GM18508 (cell line): Measurements from ENCODE around the gene BUD13.
A peak's percentile ranks its signal among the peaks of the same experiment; 100 is the strongest.
"Not testable (repeated sequence)": the region's sequence is repeated elsewhere in the genome, so short reads cannot be mapped to it uniquely, and the experiment has no call there.

ENCODE experiments used
- ATAC-seq: cut with Tn5 transposase; IDR thresholded peaks from one replicate; pipeline ENCODE4 v1.9.1; 2021; ENCODE audit warnings: moderate number of reproducible peaks; ENCODE audit not compliant: insufficient read depth, unreplicated experiment

The BUD13 gene

DNA sequence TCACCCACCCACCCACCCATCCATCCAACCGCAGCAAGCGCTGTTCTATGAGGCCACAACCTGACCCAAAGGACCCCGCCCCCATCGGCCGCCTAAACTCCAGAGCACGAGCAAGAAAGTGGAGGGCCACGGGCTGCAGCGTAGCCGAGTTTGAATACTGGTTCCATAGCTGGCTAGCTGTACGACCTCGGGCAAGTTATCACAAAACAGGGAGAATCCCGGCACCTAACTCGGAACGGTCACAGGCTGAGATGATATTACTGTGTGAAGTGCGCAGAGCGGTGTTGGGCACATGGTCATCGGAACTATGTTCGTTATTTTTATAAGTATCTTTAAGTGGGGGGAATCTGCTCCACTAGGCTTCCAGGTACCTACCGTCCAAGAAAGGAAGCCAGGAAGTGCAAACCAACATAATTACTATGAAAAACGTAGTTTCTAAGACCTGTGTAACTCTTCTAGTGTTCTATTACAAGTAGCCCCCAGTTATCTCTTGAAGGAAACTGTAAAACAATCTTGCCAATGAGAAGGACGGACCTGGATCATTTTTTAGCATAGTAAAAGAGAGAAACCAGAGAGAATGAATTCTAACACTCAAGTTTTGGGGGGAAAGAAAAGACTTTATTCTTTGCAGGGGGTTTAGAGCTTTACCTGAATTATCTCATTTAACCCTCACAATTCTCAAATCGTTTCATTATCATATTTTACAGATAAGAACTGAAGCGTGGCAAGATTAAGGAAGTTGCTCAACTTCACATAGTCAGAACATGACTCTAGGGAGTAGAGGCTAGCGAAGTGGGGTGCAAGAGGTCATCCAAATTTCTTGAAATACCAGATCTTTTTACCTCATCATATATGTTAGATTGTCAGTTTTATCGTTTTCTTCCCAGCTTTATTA lies 663 bp upstream of the BUD13 start:
- peak; percentile 27 for ATAC-seq

DNA sequence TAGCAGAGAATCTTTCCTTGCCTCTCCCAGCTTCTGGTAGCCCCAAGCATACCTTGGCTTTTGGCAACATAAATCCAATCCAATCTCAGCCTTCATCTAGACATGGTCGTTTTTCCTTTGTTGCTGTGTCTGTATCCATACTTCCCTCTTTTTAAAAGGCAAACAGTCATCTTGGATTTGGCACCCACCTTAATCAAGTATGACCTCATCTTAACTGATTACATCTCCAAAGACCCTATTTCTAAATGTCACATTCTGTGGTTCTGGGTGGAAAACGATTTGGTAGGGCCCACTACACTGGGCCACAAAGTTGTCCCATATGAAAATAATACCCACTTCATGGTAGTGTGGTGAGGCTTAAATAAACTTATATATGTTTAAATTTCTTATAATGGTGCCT lies 852 bp downstream of the BUD13 start:
- no peak for ATAC-seq

DNA sequence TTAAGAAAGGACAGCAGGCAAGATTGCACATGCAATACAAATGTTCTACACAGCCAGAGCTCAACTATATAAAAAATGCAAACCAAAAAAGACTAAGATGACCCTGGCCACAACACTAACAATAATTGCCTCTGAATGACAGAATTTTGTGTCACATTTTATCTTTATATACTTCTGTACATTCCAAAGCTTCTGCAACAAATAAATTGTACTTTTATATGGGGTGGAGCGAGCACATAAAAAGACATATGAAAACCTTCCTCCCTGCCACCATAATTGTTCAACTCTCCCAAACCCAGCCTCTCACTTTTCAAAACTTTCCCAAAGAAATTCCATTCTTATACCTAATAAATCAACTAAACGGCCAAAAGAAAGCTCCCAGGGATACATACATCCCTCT lies 10.7 kb downstream of the BUD13 start:
- no peak for ATAC-seq

DNA sequence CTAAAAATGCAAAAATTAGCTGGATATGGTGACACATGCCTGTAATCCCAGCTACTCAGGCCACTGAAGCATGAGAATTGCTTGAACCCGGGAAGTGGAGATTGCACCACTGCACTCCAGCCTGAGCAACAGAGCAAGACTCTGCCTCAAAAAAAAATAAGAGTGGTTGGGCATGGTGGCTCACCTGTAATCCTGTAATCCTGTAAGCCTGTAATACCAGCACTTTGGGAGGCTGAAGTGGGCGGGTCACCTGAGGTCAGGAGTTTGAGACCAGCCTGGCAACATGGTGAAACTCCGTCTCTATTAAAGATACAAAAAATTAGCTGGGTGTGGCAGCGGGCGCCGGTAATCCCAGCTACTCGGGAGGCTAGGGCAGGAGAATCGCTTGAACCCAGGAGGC lies 16.7 kb downstream of the BUD13 start:
- not testable (repeated sequence) for ATAC-seq

DNA sequence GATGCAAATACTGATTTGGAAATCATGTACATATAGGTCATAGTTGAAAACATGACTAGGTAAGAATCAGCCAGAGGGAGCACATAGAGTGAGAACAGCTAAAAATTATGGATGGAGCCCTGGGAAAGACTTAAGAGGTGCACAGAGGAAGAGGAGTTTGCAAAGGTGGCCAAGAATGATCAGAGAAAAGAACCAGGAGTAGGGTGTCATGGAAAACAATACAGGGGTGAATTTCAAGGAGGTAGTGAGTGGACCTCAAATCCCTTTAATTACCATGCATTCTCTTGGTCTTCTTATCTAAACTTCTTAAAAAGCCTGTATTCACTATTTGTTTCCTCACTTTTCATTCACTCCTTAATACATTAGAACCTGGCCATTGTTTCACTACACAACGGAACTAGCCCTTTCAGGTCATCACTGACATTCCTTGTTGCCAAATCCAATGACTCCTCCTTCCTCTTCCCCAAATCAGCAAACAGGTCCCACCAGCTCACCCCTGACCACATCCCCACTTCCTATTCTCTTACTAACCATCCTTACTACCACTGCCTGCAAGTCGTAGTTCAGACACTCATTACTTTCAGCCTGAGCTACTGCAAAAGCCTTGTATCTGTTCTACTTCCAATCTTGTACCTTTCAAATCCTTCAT lies 22.6 kb downstream of the BUD13 start:
- ATAC-seq = no peak

DNA sequence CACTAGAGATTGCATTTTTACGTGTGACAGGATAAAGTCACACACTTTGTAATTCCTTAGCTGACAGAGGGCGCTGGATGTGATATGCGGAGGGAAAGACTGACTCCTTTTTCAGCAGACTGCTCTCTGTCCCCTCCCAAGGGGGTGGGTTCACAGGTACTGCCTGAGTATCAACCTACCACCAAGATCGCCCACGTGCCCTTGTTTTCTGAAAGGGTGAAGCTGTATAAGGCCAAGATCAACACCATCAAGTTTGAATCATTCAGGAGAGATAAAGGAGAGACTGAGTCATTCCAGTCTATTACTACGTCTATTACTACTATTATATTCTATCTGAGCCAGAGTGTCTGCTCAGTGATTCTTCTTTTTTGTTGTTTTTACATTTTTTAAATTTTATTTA lies 30.7 kb downstream of the BUD13 start:
- ATAC-seq = no peak

DNA sequence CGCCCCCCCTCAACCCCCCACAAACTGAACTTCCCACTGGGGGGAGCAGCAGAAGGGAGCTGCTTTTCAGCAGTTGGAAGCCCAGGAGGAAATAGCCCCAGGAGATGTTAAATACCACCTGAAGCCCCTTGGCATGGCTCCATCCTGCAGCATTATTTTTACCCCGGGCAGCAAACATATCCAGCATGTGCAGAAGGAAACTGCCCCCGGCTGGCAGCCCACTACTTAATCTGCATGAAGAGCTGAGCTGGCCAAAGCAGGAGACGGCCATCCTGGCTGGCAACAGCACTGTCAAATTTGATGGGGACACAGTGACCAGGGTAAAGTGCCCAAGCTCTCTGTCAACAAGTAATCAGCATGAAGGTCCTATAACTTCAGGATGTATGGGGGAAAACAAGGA lies 32.0 kb downstream of the BUD13 start:
- ATAC-seq = no peak

DNA sequence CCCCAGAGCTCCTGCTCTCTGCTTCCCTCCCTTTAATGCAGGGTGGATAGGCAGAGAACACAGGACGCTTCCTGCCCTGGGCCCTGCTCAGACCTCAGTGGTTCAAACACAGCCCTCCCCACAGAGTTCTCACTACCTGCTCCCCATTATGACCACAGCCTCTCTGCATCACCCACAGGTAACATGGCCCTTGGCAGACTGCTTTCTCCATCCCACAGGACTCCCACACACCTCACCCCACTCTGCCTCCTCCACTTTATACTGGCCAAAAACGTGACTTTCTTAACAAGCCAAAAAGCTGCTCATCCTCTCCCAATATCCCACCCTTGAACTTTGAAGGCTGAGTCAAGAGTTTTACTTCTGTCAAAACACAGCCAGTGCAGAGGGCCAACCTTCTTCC lies 33.8 kb downstream of the BUD13 start:
- ATAC-seq = no peak

DNA sequence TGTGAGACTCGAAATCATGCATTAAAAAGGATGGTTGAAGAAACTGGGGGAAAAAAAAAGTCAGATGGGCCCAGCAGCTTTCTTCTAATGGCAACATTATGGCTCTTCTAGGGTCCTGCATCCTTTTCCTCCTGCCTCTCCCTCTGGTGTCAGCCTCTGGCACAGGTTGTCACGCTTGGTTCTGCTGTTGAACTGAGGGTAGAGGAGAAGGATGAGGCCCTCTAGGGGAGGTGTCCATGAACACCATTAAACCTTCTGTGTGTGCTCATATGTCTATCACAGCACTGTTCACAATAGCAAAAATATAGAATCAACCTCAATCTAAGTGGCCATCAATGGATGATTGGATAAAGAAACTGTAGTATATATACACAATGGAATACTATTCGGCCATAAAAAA lies 36.0 kb downstream of the BUD13 start:
- ATAC-seq = no peak

DNA sequence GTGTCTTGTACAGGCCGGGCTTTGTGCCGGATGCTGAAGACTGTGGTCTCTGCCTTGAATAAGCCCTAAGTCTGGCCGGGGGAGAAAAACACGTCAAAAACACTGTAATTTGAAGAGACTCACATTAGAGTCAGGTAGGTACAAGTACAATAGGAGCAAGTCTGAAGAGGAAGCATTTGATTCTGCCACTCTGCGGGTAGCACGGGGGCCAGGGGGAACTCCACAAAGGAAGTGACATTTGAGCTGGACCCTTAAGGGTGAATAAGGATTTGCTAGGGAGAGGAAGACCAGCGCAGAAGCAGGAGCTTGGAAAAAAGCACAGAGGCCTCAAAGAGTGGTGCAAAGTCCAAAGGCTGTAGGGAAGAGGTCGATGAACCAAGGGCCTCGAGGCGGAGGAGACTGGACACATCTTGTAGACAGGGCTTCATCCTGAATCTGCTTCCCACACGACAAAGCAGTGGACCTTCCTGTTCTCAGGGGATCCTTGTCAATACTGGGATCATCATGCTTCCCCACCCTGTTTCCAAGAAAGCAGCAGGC lies 38.7 kb downstream of the BUD13 start:
- no peak for ATAC-seq

DNA sequence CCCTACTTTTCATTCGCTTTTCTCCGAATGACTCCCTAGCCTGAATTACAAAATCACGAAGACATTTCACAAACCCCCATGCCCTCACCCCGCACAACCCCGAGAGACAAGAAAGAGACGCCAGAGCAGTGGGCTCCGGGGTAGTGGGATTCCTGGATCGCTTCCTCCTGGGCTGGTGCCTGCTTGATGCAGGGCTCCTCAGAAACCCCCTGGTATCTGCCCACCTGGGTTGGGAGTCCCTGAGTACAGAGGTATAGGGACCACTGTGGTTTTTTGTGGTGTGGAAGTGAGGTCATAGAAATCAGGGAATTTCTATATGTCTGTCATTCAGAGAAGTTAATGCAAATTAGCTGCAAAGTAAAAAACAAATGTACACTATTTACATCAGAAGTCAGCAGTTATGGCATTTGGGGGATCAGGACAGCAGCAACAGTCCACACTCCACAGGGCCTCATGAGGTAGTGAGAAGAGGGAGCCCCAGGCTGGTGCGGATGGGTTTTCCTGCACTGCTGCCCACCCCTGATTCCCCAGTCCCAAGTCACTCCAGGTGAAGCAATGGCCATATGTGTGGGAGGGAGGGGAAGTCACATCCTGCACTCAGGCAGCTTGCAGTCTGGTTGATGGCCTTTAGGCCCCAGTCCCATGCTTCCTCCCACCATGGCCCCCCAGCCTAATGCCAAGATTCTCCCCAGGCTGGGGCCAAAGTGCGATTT lies 39.6 kb downstream of the BUD13 start:
- no peak for ATAC-seq

DNA sequence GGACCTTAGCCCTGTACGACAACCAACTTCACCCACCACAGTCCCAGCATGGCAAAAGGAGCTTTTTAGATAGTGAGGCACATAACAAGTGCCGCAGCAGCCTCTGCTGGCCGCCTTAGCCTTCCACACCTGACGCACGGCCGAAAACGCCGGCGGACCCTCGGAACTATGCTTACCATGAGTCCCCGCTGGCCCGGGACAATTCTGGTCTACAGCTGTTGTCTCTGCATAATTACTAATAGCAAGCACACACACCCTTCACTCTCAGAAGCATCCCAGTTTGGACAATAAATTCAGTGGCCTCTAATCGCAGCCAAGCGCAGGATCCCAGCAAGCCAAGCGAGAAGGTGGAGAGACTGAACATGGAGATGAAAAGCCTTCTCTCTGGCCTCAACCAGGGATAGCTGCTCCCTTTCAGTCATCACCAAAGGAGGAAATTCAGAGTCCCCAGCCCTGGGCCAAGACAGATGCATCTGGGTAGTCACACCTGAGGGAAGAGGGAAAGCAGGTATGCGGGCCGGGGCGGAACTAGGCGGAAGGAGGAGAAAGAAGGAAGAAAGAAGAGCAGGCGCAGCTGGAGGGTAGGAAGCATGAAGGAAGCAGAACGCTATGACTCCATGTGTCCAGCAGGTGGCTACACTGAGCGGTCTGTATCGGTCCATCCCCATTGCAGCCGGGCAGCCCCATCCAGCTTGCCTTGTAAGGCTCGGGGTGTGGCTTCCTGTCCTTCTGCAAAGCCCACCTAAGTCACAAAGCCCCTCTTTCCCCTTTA lies 40.3 kb downstream of the BUD13 start:
- ATAC-seq = no peak

DNA sequence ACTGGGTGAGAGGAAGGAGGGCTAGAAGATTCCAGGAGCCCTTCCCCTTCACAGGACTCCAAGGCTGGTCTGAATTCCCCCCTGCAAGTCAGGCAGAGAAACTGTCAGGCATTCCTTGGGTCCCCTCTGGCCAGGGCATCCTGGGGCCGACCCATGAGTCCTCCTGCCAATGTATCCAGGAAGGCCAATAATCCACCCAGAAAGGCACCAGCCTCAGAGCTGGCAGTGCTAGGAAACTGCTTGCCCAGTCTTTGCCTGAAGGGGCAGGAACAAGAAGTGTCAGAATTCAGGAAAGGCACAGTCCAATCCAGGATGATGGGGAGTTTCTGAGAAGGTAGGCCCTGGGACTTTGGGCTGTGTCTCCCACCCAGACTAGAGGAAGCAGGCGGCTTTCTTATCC lies 41.0 kb downstream of the BUD13 start:
- ATAC-seq = no peak

DNA sequence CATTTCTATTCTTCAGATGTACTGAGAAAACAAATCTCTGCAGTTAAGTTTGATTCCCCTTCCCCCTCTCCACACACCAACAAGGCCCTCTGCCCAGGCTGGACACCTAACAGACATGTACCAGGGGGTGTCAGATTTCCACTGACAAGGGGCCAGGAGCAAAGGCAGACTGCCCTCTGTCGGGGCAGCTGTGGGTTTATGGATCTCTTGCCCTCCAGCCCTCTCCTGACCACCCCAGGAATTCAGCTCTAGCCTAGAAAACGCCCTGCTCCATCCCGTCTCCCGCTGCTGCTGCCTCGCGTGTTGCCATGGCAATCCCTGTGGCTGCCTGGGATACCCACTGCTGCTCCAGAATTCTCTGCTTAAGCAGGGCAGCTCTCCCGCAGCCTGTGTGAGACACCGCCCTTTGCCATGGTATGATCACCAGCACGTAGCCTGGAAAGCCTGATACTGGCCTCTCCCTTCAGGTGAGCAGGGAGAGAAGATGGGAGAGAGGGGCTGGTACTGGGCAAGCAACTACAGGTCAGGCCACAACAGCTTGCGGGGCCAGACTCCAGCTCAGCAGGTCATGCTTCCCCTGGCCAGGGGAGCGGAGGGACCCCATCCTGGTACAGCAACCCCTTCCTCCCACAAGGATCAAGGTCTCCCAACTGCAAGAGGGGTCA lies 41.6 kb downstream of the BUD13 start:
- ATAC-seq = no peak

DNA sequence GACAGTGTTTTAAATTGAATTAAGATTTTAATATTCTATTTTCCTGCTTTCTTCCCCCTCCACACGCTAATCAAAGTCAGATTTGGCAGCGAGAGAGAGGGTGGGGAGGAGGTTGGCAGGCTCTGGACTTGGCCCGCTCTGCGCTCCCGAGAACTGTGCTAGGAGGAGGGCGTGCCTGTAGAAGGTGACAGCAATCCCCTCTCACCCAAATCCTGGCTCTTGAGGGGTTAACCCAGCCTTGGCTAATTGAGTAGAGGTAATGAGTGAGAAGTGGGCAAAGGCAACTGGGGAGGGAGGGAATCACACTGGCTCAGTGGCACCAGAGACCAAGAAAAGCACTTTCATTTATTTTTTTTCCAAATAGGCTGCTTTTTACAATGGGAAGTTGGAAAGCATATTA lies 42.2 kb downstream of the BUD13 start:
- no peak for ATAC-seq

DNA sequence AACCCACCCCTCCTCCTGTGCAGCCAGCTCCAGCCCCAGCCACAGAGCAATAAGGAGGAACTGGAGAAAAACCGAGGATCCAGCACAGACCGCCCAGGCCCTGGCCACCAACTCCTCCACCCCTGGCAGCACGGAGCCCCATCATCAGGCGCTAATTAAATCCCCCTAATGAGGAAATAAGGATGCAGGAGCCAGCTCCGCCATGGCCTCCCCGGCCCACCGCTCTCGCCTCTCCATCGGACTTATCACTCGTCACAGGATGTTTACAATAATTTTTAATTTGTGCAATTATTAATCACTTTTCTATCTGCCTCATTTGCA lies 42.6 kb downstream of the BUD13 start:
- no peak for ATAC-seq

DNA sequence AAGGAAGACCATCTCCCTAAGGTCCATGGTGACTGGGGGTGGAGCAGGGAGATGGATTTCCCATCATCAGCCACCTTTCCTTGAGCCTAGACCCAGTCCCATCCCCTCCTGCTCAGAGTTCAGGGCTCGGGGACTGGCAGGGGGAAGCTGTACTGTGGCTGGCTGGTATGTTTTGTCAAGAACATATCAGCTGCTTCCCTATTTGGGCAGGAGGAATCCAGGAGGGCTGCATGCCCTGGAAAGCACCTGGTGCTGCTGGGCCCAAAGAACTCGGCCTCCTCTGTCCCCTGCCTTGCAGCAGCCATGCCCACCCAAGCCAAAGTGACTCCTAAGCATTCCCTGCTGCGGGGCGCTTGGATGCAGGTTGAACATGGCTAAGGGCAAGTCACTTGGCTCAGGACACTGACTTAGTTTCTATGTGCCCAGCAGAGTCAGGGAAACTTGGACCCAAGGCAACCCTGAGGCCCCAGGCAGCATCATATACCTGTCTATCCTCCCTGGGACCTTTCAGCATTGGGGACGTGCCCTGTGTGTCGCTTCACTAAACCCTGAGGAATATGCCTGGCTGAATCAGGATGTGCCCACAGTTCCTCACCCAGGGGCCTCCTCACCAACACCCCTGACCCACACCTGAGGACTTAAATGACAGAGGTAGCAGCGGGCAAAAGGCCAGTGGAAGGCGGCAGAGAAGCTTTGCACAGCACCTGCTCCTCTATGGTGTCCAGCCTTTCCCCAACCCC lies 43.1 kb downstream of the BUD13 start:
- no peak for ATAC-seq

DNA sequence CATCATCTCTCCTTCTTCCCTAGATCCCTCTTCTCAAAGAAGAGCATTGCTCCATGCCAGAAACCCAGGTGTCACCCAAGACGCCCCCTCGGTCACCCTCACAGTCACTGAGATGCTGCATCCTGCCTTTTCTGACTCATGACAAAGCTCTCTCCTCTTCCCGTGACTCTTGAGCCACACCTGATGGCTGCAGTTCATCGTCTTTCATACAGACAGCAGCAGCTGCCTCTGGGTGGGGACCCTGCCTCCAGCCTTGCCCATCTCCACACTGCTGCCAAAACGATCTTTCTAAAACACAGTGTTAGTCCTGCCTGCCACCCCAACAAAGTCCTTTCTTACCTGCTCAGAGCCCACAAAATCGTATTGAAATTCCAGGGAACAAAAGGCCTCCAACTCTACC lies 44.8 kb downstream of the BUD13 start:
- ATAC-seq = no peak
